HG02884 (cell line): ENCODE results near the gene OR51B4.
"Not testable (repeated sequence)": the region's sequence is repeated elsewhere in the genome, so short reads cannot be mapped to it uniquely, and the experiment has no call there.

ENCODE experiments used
- ATAC-seq: cut with Tn5 transposase; IDR thresholded peaks from one replicate; pipeline ENCODE4 v1.9.1; 2021; ENCODE audit warnings: mild to moderate bottlenecking, moderate library complexity; ENCODE audit not compliant: unreplicated experiment

The OR51B4 gene

GRCh38 chr11:5275369-5276110, 26.2 kb downstream of the OR51B4 start:
- ATAC-seq, result no peak

DNA sequence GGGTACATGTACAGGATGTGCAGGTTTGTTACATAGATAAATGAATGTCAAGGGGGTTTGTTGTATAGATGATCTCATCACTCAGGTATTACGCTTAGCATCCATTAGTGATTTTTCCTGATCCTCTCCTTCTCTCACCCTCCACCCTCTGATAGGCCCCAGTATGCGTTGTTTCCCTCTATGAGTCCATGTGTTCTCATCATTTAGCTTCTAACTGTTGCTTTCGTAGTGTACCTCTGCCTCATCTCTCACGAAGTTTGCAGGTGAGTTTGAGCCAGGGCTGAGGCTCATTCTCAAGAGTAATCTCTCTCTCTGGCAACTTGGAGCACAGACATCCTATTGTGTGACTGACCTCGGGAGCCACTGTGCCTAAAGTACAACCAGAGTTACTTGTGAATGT, 27.4 kb downstream of the OR51B4 start:
- ATAC-seq, result no peak

DNA sequence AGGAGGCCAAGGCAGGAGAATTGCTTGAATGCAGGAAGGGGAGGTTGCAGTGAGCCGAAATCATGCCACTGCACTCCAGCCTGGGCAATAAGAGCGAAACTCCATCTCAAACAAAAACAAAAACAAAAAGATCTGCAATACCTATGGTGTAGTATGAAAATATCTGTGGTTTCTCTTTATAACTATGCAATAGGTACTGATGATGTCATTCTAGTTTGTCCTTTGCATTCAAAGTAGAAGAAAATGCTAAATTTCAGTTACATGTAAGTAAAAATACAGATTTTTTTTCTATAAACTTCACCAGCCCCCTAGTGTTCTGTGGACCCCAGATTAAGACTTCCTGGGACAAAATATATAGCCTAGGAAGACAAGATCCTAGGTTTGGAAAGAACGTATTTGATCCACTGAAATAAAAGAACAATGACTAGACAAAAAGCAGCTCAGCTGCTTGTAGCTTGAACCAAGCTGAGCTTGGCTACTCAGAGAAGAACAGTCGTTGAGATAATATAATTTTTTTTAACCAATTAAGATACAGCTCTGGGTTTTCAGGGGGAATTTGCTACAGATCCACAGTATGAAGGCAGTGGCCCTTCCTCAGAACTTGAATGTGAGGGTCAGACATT, 29.2 kb downstream of the OR51B4 start:
- no peak for ATAC-seq

GRCh38 chr11:5269715-5270147, 32.0 kb downstream of the OR51B4 start, which contains the start of gene HBE1:
HBE1 (minus strand) TSS chr11:5269945; CDS start chr11:5269890, 55 bp downstream.
- no peak for ATAC-seq

GRCh38 chr11:5267033-5267563, 34.6 kb downstream of the OR51B4 start:
- ATAC-seq, result no peak

DNA sequence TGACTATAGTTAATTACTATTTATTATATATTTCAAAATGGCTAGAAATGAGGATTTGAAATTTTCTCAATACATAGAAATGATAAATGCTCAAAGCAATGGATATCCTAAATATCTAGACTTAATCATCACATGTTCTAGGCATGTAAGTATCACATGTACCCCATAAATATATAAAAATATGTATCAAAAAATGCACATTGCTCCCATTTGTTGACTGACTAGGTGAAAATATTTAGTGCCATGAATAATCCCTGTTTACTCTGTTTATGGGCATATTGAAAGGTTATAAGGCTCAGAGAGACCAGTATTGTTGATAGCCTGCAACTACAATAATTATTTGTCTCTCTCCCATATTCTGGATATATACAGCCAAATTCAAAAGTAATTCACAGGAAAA, 35.1 kb downstream of the OR51B4 start:
- no peak for ATAC-seq

DNA sequence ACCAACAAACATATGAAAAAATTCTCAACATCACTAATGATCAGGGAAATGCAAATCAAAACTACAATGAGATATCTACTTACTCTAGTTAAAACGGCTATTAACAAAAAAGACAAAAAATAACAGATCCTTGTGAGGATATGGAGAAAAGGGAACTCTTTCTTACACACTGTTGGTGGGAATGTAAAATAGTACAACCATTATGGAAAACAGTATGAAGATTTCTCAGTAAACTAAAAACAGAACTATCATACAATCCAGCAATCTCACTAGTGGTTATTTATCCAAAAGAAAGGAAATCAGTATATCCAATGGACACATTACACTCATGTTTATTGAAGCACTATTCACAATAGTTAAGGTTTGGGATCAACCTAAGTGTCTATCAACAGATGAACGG, 35.9 kb downstream of the OR51B4 start:
- ATAC-seq, result no peak

GRCh38 chr11:5258543-5259262, 43.0 kb downstream of the OR51B4 start:
- no peak for ATAC-seq

GRCh38 chr11:5257296-5257695, 44.5 kb downstream of the OR51B4 start:
- ATAC-seq, result no peak

- not testable (repeated sequence) for ATAC-seq
Measured at GRCh38 chr11:5254646-5255413, 46.9 kb downstream of the OR51B4 start, which contains the start of gene HBG2. HBG2 (minus strand) TSS chr11:5254781; CDS start chr11:5254728, 53 bp downstream.

GRCh38 chr11:5254023-5254422, 47.7 kb downstream of the OR51B4 start:
- ATAC-seq, result not testable (repeated sequence)

- not testable (repeated sequence) for ATAC-seq
Measured at GRCh38 chr11:5253440-5253839, 48.3 kb downstream of the OR51B4 start.

GRCh38 chr11:5252919-5253265, 48.9 kb downstream of the OR51B4 start:
- no peak for ATAC-seq

- ATAC-seq, result no peak
Measured at GRCh38 chr11:5252192-5252918, 49.4 kb downstream of the OR51B4 start.

GRCh38 chr11:5251746-5252145, 50.0 kb downstream of the OR51B4 start:
- ATAC-seq, result no peak
